Colonic mucosa (tissue), 4 donors: ENCODE results near the gene RUNX3. TPM values are rescaled to one million over a fixed set of nuclear protein-coding genes. Genes with fewer than 3 reads are reported as not detected.

ENCODE experiments used
- DNase-seq: peaks from one replicate; pipeline ENCODE4 v3.0.0-alpha.2; 2020
- H3K27ac ChIP-seq: fragments of 200-600 bp; one replicate; pipeline ENCODE4 v1.8.0; 2021
- H3K27me3 ChIP-seq: fragments of 200-600 bp; one replicate; pipeline ENCODE4 v1.8.0; 2021
- H3K36me3 ChIP-seq: fragments of 200-600 bp; one replicate; pipeline ENCODE4 v1.8.0; 2021
- H3K4me1 ChIP-seq: fragments of 200-600 bp; one replicate; pipeline ENCODE4 v1.8.0; 2021; ENCODE audit warnings: mild to moderate bottlenecking
- H3K4me3 ChIP-seq: fragments of 200-600 bp; one replicate; pipeline ENCODE4 v1.8.0; 2021
- H3K9ac ChIP-seq, 2 donors: one replicate each; pipeline ENCODE4 v1.7.0; 2013; ENCODE audit warnings: control low read depth in 2 of 2, low read depth in 2 of 2, low read length in 2 of 2
- H3K9me3 ChIP-seq: fragments of 200-600 bp; one replicate; pipeline ENCODE4 v1.8.0; 2021
- intact Hi-C: fragments of 100-400 bp; cut with DNase I; formaldehyde crosslinking; loops from one replicate; pipeline ENCODE4 v1.14.1; 2022
- total RNA-seq, 2 donors: library from RNA; stranded (reverse); fragmentation: NEBNext Ultra II Directional in 1 of 2; extraction: Animal tissue kit (Norgen Biotek cat#: 25700) in 1 of 2; gene quantifications; one replicate each; pipeline ENCODE4 v1.2.1, GENCODE V29; 2021
- TF ChIP-seq, protein P1 (sequence below): fragments of 200-600 bp; IDR thresholded peaks from one replicate; pipeline ENCODE4 v1.8.0; 2022; ENCODE audit warnings: antibody characterized with exemption, mild to moderate bottlenecking
- donor health status: healthy.
- donor health status: DM: no; HTN: no; CAD: no.
- donor health status: DM: no; HTN: no; CAD: no.

RUNX3 gene
- total RNA-seq, 2 donors from 2014 or later: 1.6 to 3.2 TPM

DNA sequence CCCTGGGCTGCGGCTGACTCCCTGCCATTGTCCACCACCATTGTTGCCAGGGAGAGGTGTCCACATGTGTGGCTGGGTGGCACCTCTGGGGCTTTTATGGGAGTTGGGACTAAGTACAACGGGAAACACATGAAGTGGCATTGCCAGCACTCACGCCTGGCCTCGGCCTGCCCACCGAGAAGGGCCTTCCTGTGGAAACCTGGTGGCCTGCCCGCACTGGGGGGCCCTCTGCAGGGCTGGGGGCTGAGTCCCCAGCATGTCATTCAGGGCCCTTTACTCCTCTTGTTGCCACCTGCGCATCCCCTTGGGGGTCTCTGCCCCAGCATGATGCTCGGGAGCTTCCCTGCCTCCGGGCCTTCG, 35.5 kb upstream of the RUNX3 start:
- peak overlapping the region; percentile 15 for H3K27ac ChIP-seq
- intact Hi-C loops: no loop called here
- no peaks in the 10 kb centered on the region for H3K9me3 ChIP-seq
- H3K4me1 ChIP-seq: no peaks in the 10 kb centered on the region
- H3K36me3 ChIP-seq: no peaks in the 10 kb centered on the region
- DNase-seq: no peak
- H3K9ac ChIP-seq: peak overlapping the region in 1 of 2 donors; percentile 41
- no peaks in the 10 kb centered on the region for H3K27me3 ChIP-seq
- no peak overlapping the region for H3K4me3 ChIP-seq
- TF ChIP-seq, protein P1, sequence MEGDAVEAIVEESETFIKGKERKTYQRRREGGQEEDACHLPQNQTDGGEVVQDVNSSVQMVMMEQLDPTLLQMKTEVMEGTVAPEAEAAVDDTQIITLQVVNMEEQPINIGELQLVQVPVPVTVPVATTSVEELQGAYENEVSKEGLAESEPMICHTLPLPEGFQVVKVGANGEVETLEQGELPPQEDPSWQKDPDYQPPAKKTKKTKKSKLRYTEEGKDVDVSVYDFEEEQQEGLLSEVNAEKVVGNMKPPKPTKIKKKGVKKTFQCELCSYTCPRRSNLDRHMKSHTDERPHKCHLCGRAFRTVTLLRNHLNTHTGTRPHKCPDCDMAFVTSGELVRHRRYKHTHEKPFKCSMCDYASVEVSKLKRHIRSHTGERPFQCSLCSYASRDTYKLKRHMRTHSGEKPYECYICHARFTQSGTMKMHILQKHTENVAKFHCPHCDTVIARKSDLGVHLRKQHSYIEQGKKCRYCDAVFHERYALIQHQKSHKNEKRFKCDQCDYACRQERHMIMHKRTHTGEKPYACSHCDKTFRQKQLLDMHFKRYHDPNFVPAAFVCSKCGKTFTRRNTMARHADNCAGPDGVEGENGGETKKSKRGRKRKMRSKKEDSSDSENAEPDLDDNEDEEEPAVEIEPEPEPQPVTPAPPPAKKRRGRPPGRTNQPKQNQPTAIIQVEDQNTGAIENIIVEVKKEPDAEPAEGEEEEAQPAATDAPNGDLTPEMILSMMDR: no peak

DNA sequence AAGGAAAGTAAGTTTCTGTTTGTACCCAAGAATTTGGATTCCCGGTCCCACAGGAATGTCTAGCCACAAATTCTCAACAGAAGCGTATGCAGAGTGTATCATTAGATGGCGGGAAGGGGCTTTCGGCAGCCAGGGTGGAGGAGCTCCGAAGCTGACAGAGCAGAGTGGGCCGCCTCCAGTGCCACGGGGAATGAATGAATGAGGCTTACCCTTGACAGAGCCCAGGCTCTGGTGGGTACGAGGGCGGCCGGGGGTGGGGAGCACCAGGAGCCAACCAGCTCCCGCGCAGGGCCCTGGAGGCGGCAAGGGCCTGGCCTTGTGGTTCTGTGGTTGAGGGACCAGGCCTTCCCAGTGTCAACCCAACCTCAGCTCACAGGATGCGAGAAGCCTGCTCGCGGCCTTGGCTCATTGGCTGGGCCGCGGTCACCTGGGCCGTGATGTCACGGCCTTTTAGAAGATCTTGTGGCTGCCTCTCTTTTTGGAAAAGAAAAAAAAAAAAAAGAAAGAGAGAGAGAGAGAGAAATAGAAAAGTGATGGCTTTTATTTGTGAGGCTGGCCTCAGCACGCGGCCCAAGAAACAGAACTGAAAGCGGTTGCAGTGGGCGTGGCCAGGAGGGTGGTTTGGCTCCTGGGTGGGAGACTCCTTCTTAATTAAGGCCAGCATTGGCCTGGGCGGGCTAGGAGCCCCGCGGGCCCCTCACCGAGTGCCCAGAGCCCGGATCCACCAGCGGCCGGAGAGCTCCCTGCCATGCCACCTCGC, 34.9 kb upstream of the RUNX3 start:
- H3K9ac ChIP-seq: peak overlapping the region in 1 of 2 donors; percentile 41
- TF ChIP-seq, protein P1: no peak
- H3K27ac ChIP-seq: peak overlapping the region; percentile 15
- intact Hi-C loops: no loop called here
- H3K36me3 ChIP-seq: no peaks in the 10 kb centered on the region
- no peaks in the 10 kb centered on the region for H3K4me1 ChIP-seq
- H3K27me3 ChIP-seq: no peaks in the 10 kb centered on the region
- no peak overlapping the region for H3K4me3 ChIP-seq
- peak; percentile 48 for DNase-seq
- no peaks in the 10 kb centered on the region for H3K9me3 ChIP-seq

DNA sequence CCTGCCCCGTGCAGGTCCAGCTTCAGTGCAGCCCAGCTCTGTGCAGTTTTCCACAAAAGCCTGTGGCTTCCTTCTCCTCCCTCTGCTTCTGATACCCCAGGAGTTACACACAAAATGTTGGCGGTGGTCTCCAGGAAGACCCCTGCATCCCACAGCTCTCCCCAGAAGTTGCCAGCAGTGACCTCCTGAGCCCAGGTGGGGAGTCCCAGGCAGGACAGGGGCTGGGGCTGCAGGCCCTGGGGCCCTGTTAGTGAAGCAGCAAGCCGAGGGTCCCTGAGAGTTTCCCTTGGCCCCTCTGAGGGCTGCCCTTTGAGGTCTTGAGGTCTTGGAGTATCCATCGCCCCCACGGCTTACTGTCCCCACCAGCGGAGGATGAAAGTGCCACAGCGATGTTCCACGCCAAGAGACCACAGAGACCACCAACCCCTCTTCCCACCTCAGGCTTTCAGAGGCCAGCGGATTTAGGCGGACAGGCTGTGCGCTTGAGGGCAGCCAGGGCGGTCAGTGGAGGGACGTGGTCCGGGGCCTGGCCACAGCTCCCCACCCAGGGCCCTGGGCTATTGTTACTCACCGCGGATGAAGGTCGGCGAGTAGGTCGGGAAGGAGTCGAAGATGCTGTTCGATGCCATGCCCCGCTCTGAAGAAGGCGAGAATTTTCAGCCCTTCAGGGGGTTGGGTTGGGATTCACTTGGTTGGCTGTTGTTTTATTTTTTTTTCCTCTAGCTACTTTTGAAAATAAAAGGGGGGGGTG, 34.0 kb upstream of the RUNX3 start:
- Histone ChIP-seq H3K27ac (no peak overlapping the region), H3K4me3 (no peak overlapping the region), H3K36me3 (no peaks in the 10 kb centered on the region), H3K4me1 (no peaks in the 10 kb centered on the region), H3K27me3 (no peaks in the 10 kb centered on the region), H3K9ac (peak overlapping the region; percentile 40 to 56), H3K9me3 (no peaks in the 10 kb centered on the region)
- intact Hi-C loops: no loop called here
- TF ChIP-seq, protein P1: no peak
- DNase-seq: no peak

DNA sequence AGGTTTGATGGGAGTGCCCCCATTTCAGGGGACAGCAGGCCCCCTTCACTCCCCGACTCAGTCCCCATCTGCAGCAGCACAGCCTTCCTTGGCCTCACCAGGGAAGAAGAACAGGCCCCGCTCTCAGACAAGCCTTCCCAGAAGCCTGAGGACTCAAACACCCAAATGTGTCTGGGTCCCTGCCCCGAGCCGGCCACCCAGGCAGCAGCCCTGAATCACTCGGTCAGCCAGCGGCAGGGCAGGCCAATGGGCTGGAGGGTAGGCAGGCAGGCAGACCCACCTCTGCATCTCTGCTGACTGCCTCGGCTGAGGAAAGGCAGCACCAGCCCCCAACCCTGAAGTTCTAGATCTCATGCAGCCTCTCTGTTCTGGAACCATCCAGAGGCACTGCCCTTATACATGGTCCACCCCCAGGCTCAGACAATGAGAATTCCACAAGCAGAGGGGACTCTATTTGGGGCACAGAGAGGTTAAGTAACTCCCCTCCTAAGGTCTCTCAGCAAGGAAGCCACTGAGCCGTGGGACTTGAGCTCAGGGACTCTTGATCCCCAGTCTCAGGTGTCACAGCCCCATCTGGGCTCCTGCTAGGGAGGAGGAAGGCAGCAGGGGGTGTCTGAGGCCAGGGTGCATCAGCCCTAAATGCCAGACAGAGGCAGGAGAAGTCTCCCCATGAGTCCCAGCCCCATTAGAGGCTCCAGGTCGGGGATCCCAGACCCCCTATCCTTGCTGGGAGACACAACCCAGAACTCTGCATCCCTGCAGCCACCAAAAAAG, 33.2 kb upstream of the RUNX3 start:
- H3K27ac ChIP-seq: no peak overlapping the region
- DNase-seq: no peak
- TF ChIP-seq, protein P1: no peak
- intact Hi-C loops: no loop called here
- H3K4me3 ChIP-seq: no peak overlapping the region
- no peaks in the 10 kb centered on the region for H3K4me1 ChIP-seq
- no peaks in the 10 kb centered on the region for H3K27me3 ChIP-seq
- H3K9ac ChIP-seq: peak overlapping the region; percentile 40 to 56
- H3K9me3 ChIP-seq: no peaks in the 10 kb centered on the region
- H3K36me3 ChIP-seq: no peaks in the 10 kb centered on the region
